8988T (cell line): ENCODE results near the gene TEX10.

Experiments
- DNase-seq: peaks from one replicate; pipeline ENCODE4 v3.0.0; 2011

TEX10 gene

DNA sequence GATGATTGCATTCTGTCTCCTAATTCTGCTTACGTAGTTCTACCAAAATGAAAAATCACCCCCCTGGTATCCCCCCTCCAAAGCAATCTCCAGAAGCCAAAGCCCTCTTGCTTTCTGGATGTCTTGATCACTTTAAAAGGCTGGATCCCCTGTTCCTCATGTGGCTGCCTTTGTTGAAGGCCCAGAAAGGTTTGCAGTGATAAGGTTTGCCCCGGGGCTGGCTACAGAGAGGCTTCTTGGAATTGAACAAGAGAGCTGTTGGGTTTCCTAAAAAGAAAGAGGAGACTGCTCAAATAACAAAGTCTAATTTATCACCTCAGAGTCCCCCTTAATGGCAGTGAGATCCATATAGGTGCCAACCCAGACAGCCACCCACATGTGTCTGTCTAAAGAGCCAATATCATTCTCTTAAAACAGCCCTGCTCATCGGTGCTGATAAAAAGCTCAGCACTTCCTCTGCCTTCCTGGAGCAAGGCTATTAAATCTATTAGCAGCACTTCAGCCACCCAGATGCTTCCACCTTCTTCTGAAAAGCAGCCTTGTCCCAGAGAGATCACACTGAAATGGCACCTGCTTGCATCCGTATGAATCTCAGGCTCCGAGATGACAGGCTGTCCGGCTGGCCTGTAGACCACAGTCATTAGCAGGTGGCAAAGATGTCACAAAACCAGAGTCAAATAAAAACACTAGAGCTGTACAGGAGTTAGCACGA is 70.9 kb downstream of the TEX10 start:
- no peak for DNase-seq

DNA sequence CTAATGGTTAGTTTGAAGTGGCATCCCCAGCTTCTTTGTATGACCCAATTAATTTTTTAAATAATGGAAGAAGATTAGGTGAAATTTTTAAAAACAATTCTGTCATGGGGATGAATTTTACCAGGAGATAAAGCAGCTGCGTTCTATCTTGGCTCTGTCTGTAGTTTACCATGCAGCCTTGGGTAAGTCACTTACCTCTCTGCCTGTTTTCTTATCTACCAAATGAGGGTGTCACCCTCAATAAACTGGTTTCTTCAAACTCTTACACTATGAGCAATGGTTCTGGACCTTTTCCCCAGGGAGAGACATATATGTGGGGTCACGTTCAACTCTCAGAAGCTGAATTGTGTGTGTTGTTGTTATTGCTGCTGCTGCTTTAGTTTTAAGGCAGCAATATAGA is 71.7 kb downstream of the TEX10 start:
- no peak for DNase-seq

DNA sequence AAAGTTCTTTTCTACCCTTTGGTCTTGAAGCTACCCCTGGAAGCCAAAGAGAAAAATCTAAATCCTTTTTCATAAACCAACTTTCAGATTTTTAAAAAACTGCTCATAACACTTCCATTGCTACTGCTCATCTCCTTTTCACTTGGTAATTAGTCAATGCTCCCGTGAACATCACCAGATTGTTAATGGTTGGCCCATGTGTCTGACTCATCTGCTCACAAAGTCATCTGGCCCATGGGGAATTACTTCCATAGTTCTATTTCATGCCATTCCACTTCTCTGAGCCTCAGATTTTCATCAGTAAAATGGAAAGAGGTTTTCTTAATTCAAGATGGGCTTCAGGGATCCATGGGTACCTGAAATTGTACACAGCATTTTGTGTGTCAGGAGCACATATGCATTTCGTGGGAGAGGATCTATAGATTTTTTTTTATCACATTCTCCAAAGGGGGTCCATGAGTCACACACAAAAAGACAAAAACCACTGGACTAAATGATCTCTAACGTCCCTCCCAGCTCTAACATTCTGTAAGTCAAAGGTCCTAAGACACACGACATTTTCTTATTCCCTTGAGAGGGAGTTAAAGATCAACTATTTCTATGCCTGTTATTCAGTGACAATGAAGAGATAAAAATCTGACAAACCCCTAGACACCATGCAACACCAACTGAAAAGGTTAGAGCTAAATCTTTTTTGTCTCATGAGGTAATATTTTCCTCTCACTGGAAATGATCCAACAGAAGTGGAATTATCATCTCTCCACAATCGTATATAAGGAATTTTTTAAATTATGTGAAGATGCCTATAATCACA is 75.4 kb downstream of the TEX10 start:
- DNase-seq = no peak

DNA sequence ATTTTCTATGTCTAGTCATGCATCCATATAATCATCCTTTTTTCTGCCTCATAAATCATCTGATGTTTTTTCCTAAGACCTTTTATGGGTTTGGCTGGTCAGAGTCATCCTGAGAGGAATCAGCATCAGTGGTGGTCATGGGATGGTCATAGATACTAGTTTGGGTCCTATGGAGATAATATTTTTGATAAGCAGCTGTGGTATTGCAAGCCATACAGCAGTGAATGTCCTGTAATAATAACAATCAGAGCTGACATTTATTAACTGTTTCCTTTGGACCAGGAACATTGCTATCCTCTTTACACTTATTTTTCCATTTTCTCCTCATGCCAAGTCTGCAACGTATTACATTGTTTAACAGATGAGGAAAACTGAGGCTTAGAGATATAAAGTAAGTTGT is 83.1 kb downstream of the TEX10 start:
- no peak for DNase-seq

DNA sequence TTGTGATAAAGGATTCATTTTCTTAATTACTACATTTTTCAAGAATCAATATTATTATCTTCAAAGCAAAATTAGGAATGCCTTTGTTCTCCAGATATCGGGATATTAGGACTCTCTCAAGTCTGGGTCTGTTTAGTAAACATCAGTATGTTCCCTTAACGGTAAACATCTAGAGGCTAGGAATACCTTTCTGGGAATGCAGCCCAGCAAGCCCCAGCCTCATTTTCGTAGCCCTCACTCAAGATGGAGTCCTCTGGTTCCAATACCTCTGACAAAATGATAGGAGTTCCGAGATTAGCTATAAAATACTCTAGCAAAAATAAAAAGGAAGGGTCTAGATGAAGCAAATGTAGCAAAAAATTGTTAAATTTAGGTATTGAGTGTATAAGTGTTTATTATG is 84.5 kb downstream of the TEX10 start:
- DNase-seq = no peak

DNA sequence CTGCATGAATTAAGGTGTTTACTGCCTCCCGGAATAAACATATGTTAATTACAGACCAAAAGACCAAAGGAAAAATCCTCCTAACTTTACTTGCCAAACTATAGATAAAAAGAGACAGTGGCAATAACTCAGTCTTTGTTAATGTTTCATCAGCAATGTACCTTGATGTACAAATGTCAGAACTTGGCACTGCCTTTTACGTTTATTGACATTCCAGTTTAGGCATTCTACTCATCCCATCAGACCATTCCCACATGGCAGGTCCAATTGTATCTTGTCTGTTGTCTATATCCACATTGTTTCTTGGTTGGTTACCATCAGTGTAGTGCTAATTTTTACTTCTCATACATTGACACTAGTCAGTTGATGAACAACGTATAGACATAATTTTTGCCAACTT is 85.5 kb downstream of the TEX10 start:
- no peak for DNase-seq
